PFSK-1 (cell line): ENCODE results near the gene GMCL1.

Experiments used
- FOXP2 ChIP-seq: optimal IDR thresholded peaks from 2 replicates; pipeline ENCODE3; 2011; ENCODE audit warnings: borderline replicate concordance, control low read depth, inconsistent platforms; ENCODE audit not compliant: insufficient read depth; ENCODE audit errors: extremely low read length, extremely low read depth
- POLR2AphosphoS5 ChIP-seq: IDR thresholded peaks from 2 replicates; pipeline ENCODE4 v1.6.1; 2012; ENCODE audit warnings: low read depth, mild to moderate bottlenecking, control low read depth, low read length, moderate library complexity
- SIN3A ChIP-seq: IDR thresholded peaks from 2 replicates; pipeline ENCODE4 v1.6.1; 2012; ENCODE audit warnings: mild to moderate bottlenecking, low read length, moderate library complexity, borderline replicate concordance; ENCODE audit not compliant: insufficient read depth
- TAF1 ChIP-seq: IDR thresholded peaks from 2 replicates; pipeline ENCODE4 v1.6.1; 2012; ENCODE audit warnings: low read length, control low read depth, borderline replicate concordance; ENCODE audit not compliant: insufficient read depth
- TF ChIP-seq, protein P1 (sequence below), 2 experiments: IDR thresholded peaks; 2 replicates each; pipeline versions ENCODE4 v1.6.1 to v1.8.0; 2011 to 2012; ENCODE audit warnings: low read depth in 2 of 2, low read length in 2 of 2, control low read depth in 1 of 2, inconsistent platforms in 1 of 2, mild to moderate bottlenecking in 1 of 2, moderate library complexity in 1 of 2; ENCODE audit not compliant: insufficient read depth in 1 of 2

The GMCL1 gene

DNA sequence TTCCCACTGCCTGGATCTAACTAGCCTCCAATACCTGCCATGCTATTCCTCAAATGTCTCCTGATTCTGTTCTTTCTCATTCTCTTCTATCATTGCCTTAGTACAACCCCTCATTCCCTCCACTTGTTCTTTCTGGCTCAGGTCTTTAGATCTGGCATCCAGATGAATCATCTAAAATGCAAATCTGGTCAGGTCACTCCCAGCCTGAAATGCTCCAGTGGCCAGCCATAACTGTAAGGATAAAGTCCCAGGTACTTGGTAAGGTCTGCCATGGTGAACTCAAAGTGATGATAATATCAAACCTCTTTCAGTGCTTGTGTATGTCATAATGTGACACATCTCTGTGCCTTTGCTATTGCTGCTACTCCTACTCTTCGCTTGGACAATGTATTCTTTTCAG is 61.4 kb downstream of the GMCL1 start:
- TF ChIP-seq TAF1, result no peak
- TF ChIP-seq POLR2AphosphoS5, result no peak
- TF ChIP-seq FOXP2, result no peak
- TF ChIP-seq, protein P1, sequence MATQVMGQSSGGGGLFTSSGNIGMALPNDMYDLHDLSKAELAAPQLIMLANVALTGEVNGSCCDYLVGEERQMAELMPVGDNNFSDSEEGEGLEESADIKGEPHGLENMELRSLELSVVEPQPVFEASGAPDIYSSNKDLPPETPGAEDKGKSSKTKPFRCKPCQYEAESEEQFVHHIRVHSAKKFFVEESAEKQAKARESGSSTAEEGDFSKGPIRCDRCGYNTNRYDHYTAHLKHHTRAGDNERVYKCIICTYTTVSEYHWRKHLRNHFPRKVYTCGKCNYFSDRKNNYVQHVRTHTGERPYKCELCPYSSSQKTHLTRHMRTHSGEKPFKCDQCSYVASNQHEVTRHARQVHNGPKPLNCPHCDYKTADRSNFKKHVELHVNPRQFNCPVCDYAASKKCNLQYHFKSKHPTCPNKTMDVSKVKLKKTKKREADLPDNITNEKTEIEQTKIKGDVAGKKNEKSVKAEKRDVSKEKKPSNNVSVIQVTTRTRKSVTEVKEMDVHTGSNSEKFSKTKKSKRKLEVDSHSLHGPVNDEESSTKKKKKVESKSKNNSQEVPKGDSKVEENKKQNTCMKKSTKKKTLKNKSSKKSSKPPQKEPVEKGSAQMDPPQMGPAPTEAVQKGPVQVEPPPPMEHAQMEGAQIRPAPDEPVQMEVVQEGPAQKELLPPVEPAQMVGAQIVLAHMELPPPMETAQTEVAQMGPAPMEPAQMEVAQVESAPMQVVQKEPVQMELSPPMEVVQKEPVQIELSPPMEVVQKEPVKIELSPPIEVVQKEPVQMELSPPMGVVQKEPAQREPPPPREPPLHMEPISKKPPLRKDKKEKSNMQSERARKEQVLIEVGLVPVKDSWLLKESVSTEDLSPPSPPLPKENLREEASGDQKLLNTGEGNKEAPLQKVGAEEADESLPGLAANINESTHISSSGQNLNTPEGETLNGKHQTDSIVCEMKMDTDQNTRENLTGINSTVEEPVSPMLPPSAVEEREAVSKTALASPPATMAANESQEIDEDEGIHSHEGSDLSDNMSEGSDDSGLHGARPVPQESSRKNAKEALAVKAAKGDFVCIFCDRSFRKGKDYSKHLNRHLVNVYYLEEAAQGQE (IDR thresholded peaks at IDR 0.05; ENCODE audit: insufficient read depth in 1 of 2, low read depth in 2 of 2, low read length in 2 of 2), result no peak
- no peak for TF ChIP-seq SIN3A

DNA sequence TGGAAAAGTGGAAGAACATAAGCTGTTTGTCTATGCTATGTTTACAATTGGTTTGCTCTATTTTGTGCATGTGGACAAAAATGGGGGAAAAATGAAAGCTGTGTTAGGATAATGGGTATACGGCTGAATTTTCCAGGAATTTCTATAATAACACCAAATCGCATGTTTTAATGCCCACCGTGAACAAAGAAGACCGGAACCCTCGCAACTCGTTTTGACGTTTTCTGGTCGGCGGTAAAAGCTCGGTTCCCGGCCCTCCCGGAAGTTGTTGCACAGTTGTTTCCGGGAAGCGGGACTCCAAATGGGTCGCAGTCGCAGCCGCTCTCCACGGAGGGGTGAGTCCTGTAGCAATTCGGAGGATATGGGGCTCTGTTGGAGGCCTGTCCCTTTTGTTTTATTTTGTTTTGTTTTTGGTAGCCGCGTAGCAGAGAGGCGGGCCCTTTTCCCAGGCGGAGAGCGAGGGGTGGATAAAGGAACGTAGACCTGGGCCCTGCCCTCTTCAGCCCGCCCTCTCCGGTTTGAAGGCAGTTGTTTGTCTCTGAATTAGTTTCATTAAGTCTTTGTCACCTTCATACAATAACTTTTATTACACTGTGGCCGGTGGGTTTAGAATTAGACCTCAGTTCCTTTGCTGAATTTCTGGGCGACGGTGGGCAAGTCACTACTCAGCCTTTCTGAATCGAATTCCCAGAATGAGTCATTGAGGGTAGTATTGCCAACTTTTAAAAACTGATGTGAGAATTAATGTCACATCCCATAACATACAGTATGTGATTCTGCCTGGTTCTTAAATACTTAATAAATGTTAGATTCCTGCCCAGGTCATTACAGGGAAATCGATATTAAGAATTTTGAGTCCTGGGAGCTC is 64.5 kb downstream of the GMCL1 start, which contains the start of gene SNRNP27:
SNRNP27 (plus strand) TSS at position 273 of the 868 bp plus-strand sequence; CDS start at position 302, 29 bp downstream.
- peak; percentile 87 for TF ChIP-seq POLR2AphosphoS5
- no peak for TF ChIP-seq FOXP2
- TF ChIP-seq TAF1, result peak; percentile 100
- TF ChIP-seq, protein P1 (IDR thresholded peaks at IDR 0.05; ENCODE audit: insufficient read depth in 1 of 2, low read depth in 2 of 2, low read length in 2 of 2), result peak; percentile 68 to 84; a peak in 3 of 4 replicates
- peak; percentile 76; the same call in 1 of the 2 replicates for TF ChIP-seq SIN3A

DNA sequence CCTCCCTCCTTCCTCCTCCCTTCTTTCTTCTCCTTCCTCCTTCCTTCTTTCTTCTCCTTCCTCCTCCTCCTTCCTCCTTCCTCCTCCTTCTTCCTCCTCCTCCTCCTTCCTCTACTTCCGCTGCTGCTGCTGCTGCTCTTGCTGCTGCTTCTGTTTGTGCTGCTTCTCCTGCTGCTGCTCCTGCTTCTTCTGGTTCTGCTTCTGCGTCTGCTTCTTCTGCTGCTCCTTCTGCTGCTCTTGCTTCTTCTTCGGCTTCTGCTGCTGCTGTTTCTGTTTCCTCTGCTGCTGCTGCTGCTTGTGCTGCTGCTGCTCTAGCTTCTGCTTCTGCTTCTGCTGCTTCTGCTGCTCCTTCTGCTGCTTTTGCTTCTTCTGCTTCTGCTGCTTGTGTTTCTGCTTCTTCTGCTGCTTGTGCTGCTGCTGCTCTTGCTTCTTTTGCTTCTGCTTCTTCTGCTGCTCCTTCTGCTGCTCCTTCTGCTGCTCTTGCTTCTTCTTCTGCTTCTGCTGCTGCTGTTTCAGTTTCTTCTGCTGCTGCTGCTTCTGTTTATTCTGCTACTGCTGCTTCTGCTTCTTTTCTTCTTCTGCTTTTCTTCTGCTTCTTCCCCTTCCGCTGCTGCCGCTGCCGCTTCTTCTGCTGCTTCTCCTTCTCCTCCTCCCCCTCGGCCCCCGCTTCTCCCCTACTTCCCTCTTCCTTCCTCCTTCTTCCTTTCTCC is 72.9 kb downstream of the GMCL1 start:
- TF ChIP-seq POLR2AphosphoS5 (no peak), SIN3A (no peak), FOXP2 (no peak), TAF1 (no peak)
- TF ChIP-seq, protein P1 (IDR thresholded peaks at IDR 0.05; ENCODE audit: insufficient read depth in 1 of 2, low read depth in 2 of 2, low read length in 2 of 2), result no peak

DNA sequence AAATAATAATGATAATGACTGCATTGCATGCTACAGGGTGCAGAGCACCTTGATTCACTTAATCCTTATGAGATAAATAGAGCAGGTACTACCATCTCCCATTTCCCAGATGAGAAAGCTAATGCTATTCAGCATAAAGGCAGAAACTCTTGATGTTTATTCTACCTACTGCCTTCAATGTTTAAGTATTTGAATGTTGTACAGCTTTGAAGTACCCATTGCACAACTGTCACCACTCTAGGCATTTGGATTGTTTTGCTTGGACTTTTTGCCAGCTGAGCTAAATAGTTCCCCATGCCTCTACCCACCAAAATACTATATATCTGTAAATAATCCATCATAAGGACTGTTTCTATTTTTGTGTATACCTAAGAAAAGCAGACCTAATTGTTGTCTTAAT is 77.8 kb downstream of the GMCL1 start:
- TF ChIP-seq, protein P1 (IDR thresholded peaks at IDR 0.05; ENCODE audit: insufficient read depth in 1 of 2, low read depth in 2 of 2, low read length in 2 of 2), result no peak
- TF ChIP-seq POLR2AphosphoS5, result no peak
- no peak for TF ChIP-seq SIN3A
- TF ChIP-seq FOXP2, result no peak
- no peak for TF ChIP-seq TAF1
